NCI-H2171 (cell line): ENCODE data around the gene RAB1A.
A peak's percentile ranks its signal among the peaks of the same experiment; 100 is the strongest.
"Not testable (repeated sequence)": the region's sequence is repeated elsewhere in the genome, so short reads cannot be mapped to it uniquely, and the experiment has no call there.

Experiments used
- DNase-seq: peaks from one replicate; lab custom pipeline; 2025; lab: John Stamatoyannopoulos, UW

RAB1A gene

DNA sequence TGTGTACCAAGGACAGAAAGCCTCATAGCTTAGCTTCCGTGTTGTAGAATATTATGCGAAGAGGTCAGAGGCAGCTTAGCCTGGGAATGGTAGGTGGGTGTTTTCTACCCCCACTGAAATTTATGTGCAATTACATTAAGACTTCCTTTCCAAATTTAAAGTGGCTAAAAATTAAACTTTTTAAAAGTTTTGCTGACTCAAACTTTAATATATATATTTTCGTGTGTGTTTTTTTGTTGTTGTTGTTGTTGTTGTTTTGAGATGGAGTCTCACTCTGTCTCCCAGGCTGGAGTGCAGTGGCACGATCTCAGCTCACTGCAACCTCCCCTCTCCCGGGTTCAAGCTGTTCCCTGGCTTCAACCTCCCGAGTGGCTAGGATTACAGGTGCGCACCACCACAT lies 4.3 kb upstream of the RAB1A start:
- no peak for DNase-seq

DNA sequence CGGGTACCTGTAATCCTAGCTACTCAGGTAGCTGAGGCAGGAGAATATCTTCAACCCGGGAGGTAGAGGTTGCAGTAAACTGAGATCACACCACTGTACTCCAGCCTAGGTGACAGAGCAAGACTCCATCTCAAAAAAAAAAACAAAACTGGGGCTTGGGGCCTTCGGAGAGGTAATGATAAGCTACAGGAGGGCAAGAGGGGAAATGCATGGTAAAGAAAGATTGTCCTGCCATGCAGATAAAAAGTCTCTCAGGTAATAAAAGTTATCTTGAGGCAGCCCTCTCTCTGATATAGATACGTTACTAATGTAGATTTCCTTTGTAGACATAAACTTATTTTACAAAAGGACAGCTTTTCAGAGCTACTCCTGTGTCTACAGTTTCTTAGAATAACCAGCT lies 3.7 kb upstream of the RAB1A start:
- DNase-seq = no peak

DNA sequence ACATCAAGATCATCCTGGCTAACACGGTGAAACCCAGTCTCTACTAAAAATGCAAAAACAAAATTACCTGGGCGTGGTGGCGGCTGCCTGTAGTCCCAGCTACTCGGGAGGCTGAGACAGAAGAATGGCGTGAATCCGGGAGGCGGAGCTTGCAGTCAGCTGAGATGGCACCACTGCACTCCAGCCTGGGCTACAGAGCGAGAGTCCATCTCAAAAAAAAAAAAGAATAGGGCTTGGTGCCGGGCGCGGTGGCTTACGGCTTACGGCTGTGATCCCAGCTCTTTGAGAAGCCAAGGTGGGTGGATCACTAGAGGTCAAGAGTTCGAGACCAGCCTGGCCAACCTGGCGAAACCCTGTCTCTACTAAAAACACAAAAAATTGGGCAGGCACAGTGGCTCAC lies 3.0 kb upstream of the RAB1A start:
- DNase-seq = not testable (repeated sequence)

DNA sequence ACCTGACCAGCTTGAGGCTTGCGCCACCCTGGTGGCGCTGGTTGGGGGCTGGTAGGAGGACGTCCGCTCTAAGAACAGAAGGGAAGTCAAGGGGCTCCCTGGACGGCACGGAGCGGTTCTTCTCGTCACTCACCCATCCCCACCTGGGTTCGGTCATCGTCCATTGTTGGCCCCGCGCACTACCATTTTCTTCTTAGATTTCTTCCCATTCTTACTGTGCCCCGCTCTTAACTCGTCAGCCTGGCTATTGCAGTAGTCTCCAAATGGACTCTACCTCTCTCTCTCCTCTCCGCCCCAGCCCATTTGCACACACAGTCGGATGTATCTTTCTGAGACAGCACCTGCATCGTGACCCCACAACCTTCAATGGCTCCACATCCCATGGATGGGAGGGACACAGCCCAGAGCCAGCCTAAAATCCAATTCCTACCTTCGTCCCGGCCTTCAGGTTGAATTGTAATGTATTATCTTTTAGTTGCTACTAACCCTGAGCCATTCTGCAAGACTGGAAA lies 814 bp upstream of the RAB1A start:
- DNase-seq = no peak

DNA sequence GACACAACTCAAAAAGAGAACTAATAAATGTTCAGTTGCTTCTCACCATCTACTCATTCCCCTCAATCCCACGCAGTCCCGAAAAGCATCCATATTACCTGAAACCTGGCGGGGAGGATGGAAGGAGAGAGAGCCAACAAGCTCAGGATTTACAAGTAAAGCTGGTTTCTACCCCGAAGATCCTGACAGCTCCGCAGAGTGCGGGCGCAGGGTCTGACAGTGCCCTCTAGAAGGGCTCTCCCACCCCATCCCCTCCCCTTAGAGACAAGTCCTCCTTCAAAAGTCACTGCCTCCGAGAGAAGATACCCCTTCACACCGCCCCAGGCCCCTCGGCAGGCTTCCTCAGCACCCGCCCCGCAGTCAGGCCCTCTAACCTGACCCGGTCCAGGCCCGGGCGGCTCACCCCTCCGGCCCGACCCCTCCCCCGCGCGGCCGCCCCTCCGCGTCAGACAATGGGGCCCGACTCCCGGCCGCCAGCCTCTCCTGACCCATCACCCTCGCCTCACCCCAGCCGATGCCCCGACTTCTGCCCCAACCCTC lies 550 bp downstream of the RAB1A start:
- no peak for DNase-seq

DNA sequence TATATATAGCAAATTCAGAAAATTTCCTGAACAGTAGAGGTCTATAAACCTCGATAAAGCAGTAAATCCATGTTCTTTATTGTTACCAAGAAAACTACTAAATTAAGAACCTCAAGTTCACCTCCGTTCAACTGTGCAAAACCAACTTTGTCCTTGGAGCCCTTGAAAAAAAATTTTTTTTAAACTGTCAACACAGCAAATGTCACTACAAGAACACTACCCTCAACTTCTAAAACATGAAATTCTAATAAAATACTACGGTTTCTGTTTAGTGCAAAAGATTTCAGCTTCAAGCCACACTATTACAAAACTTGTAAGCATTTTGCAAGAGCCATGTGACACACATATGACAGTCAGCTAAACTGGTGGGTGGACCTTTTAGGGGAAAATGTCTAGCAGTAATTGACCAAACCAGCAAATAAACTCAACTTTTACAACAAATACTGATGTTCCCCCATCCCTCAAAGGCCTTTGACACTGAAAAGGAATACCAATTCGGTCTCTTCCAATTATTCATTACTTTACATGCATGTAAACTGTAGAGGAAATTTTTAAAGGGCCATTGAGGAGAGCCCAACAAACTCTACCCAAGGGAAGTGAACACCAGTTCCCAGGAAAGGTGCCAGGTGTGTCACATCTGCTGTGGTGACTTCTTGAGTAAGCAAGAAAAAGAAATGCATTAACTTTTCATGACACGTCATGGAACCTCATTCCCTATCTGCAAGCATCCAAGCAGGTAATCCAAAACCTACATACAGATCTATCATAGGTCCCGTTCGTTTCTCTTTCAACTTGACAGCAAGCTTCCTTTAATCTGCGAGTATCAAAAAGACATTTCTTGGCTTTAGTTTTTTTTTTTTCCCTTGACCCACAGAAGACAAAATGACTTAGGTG lies 1.4 kb downstream of the RAB1A start:
- no peak for DNase-seq

DNA sequence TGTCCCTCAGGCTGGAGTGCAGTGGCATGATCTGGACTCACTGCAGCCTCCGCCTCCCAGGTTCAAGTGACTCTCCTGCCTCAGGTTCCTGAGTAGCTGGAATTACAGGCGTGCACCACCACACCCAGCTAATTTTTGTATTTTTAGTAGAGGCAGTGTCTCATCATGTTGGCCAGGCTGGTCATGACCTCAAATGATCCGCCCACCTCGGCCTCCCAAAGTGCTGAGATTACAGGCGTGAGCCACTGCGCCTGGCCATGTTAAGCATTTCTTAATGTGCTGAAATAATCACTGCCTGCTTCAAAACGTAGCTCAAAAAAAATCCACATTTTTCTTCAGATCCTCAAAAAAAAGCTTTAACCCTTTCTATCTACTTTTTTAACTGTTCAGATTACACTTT lies 4.4 kb downstream of the RAB1A start:
- not testable (repeated sequence) for DNase-seq

DNA sequence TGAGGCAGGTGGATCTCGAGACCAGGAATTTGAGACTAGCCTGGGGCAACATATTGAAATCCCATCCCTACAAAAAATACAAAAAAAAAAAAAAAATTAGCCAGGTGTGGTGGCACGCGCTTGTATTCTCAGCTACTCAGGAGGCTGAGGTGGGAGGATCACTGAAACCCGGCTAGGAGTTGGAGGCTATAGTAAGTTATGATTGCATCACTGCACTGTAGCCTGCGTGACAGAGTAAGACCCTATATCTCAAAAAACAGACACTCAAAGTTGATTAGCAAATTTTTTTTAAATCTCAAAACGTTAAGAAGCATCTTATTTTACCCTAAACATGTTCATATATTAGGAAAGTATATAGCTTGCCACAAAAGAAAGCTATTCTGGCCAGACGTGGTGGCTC lies 7.6 kb downstream of the RAB1A start:
- DNase-seq = no peak

DNA sequence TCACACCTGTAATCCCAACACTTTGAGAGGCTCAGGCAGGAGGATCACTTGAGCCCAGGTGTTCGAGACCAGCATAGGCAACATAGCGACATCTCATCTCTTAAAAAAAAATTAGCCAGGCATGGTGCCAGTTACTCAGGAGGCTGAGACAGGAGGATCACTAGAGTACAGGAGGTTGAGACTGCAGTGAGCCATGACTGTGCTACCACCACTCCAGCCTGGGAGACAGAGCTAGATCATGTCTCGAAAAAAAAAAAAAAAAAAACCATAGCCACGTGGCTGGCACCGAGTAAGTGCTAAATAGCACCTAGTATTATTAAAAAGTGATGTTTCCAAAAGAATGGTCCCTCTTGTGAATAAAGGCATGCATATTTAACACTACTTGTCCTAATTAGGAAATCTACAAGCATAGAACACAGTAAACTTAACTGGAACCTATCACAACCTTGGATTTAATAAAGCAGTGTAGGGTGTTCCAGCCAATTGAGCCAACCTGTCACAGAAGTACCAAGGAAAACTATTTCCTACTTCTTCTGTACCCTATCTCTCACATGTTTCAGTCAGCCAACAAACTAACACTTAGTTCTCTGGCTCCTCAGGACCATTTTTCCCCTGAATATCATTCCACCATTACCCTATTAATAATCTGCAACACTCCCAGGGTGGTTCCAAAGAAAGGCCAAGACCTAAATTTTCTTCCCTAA lies 8.8 kb downstream of the RAB1A start:
- DNase-seq = no peak

DNA sequence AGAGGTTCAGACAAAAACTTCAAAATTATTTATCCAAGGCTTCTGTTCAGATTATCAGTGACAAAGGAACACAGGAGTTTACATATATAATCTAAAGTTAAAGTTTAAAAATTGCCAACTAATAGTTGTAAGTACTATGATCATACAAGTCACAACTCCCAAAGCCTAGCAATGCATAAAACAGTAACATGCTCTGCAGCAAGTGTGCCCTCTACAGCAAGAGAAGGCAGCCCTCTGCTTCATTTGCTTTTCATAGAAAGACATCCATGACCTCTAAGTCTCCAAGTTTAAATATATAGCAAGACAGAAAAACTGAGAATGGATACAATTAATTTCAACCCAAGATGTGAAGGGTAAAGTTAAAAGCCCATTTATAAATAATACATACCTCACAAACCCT lies 13.3 kb downstream of the RAB1A start:
- no peak for DNase-seq

DNA sequence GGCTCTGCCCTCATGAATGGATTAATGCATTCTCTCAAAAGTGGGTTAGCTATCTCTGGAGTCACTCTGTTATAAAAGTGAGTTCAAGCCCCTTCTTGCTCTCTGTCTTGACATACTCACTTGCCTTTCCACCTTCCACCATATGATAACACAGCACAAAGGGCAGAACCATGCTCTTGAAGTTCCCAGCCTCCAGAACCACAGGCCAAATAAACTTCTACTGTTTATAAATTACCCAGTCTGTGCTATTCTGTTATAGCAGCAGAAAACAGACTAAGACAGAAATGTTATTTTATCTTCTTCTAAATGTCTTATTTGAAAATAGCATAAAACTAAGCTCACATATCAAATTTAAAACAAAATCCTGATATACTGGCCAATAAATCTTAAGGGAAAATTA lies 15.0 kb downstream of the RAB1A start:
- DNase-seq = no peak

DNA sequence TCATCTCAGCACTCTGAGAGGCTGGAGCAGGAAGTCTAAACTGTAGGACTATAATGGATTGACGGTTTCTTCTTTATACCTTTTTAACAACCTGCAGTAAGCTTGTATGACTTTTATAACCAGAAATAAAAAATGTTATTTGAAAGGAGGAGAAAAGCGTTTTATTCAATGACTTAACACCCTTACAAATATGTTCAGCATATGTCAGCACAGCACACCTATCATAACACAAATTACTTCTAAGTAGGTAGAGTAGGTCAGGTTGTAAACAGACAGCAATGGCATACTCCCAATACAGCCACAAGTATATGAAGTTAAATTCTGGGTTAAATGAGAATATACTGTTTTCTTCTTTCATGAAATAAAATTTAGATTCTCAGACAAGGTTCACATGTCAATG lies 16.1 kb downstream of the RAB1A start:
- no peak for DNase-seq

DNA sequence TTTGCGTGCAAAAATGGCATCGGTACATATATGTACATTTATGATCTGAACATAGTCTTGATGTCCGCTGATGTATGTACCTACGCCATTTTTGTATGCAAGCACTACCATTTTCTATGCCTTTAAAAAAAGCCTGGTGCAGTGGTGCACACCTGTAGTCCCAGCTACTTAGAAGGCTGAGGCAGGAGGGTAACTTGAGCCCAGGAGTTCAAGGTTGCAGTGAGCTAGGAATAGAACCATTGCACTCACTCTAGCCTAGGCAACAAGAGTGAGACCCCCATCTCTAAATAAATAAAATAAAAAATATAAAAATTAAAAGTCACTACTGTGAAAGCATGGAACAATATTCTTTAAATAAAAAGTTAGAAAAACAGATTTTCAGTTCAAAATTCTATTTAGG lies 16.7 kb downstream of the RAB1A start:
- no peak for DNase-seq

DNA sequence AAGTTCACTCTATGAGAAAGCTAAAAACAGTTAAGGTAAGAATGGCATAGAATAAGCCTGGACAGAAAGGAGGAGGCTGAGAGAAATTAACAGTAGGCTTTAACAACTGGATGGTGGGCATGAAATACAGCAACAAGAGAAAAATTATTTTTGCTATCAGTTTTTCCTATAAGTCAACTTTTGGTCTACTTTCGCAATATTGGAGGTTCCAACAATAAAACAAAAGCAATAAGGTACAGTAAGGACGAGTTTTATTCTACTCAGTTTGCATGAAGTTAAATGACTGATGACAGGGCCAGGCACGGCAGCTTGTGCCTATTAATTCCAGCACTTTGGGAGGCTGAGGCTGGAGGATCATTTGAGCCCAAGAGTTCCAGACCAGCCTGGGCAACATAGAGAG lies 17.3 kb downstream of the RAB1A start:
- no peak for DNase-seq

DNA sequence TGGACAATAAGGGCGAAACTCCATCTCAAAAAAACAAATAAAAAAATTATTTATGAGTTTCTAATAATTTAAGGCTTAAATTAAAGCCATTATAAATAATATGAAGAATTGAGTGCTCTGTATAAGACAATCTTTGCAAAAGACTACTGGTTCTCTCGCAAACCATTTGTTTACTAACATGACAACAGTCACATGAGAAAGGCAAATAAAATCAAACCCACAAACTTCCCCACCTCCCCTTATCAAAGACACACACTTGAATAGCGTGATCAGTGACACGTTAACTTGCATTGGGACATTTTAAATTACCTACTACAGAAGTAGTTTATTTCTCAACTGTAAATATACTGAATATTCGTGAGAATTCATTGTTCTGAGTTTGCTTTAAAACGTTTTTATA lies 21.1 kb downstream of the RAB1A start:
- no peak for DNase-seq

DNA sequence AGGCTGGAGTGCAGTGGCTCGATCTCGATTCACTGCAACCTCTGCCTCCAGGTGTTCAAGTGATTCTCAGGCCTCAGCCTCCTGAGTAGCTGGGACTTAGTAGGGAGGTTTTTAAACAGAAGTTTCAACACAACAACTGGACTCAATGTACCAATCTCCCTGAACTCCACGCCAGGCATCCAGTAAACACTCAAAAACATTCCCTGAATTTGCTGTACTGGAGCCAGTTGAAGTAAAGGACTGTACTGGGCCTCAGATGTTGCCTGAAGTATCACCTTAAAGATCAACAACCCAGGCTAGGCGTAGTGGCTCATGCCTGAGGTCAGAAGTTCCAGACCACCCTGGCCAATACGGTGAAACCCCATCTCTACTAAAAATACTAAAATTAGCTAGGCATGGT lies 22.4 kb downstream of the RAB1A start:
- no peak for DNase-seq

DNA sequence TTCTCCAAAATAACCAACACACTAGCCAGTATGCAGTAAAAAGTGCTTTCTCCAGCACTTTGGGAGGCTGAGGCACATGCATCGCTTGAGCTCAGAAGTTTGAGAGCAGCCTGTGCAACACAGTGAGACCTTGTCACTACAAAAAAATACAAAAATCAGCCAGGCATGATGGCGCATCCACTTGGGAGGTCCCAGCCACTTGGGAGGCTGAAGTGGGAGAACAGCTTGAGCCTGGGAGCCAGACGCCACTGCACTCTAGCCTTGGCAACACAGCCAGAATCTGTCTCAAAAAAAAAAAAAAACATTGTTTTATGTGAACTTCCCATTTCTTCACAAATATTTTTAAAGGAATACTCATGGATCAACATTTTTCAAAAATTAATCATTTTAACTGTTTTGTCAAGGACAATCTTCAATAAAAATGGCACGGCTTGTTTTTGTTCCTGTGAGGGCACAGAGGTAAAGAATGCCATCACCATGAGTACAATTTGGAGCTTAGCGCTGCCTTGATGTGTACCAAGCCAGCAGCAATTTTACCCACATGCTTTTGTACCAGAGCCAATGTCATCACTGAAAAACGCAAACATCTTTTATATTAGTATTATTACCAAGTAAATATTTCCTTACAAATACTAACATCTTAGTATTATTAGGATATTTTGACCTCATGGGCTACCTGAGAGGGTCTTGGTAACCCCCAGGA lies 26.7 kb downstream of the RAB1A start:
- DNase-seq = peak; percentile 84

DNA sequence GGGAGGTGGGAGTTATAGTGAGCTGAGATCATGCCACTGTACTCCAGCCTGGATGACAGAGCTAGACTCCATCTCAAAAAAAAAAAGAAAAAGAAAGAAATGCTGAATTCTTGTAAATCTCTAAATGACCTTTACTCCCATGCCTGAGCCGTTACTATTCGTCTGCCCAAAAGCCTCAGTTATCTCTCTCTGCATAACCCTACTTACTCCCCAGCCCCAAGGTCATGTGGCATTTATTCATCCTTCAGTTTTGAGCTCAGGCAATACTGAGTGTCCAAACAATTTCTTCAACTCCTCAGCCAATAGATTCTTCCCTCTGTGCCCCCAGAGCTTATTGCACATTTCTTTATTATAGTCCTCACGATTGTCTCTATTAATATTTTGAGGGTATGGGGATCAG lies 28.8 kb downstream of the RAB1A start:
- no peak for DNase-seq

DNA sequence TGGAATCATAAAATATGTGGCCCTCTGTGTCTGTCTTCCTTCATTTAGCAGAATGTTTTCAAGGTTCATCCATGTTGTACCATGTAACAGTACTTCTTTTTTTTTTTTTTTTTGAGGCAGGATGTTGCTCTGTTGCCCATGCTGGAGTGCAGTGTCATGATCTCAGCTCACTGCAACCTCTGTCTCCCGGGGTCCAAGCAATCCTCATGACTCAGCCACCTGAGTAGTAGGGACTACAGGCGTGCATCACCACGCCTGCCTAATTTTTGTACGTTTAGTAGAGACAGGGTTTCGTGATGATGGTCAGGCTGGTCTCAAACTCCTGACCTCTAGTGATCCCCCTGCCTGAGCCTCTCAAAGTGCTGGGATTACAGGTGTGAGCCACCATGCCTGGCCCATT lies 31.2 kb downstream of the RAB1A start:
- no peak for DNase-seq

DNA sequence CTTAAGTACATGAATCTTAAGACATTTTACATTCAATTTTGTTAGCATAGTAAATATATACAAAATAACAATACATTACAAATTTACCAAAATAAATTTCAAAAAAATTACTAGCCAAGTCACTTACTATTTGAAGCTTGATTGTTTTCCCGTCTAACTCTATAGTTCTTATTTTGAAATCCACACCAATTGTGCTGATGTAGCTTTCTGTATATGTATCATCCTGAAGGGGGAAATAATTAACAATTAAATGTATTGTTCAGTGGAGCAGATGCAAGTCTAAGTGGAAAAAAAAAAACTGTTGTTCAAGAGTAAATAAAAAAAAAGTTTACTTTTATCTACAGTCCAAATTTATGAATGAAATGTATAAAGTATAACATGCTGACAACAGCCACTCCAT lies 32.1 kb downstream of the RAB1A start:
- no peak for DNase-seq

DNA sequence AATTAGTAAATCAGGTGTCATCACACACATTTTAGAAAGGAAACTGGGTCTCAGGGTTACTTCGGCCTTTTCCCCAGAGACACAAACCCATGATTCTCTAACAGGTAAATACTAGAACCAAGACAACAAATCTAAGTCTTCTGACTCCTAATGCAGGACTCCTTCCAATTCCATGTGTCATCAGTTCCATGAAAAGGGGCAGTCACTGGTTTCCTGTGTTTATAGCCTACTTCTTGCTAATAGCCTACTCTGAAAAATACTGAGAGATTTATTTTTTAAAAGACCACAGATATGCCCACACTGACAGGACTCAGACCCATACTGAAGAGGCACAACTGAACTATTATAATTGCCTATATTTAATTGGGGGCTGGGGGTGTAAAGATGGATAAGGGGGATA lies 33.0 kb downstream of the RAB1A start:
- no peak for DNase-seq

DNA sequence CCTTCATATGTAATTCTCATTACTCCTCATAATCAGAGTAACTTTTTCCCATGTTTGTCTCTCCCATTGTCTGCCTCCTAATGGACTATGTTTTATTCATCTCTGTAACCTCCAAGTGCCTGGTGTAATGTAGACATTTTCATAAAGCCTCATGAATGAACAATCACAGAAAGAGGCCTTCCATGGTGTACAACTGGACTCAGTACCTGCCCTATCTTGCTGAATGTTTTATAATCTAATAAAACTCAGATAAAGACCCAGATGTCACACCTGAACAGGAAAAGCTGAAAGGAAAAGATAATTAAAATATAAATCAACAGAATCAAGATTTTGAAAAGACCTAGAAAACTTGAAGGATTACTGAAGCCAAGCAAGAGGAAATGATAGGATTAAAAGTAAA lies 36.7 kb downstream of the RAB1A start:
- DNase-seq = no peak

DNA sequence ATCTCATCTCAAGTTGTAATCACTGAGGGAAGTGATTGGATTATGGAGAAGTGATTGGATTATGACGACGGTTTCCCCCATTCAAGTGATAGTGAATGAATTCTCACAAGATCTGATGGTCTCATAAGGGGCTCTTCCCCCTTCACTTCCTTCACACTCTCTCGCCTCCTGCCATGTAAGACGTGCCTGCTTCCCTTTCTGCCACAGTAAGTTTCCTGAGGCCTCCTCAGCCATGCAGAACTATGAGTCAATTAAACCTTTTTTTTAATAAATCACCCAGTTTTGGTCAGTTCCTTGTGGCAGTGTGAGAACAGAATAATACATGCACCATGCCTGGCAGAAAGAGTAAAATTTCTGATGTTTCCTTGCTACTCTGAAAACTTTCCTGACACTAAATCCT lies 37.1 kb downstream of the RAB1A start:
- no peak for DNase-seq
